Measurements from ENCODE around the gene POU6F1.
A peak's percentile ranks its signal among the peaks of the same experiment; 100 is the strongest.
"Not testable (repeated sequence)": the region's sequence is repeated elsewhere in the genome, so short reads cannot be mapped to it uniquely, and the experiment has no call there.

POU6F1 gene

GRCh38 chr12:51217968-51218606, at the start of gene POU6F1:
Gene POU6F1, minus strand, starts transcription at chr12:51218062. Its CDS starts 11,226 bp downstream, at chr12:51206836.
- DNase-seq: peak; percentile 49

GRCh38 chr12:51265024-51265423, 47.2 kb upstream of the POU6F1 start:
- no peak for DNase-seq

- DNase-seq: no peak
Measured at GRCh38 chr12:51264297-51264696, 46.4 kb upstream of the POU6F1 start.

GRCh38 chr12:51263341-51263740, 45.5 kb upstream of the POU6F1 start:
- DNase-seq: no peak

GRCh38 chr12:51262758-51263177, 44.9 kb upstream of the POU6F1 start:
- DNase-seq: peak; percentile 65

- DNase-seq: not testable (repeated sequence)
Measured at GRCh38 chr12:51259600-51259999, 41.7 kb upstream of the POU6F1 start.

GRCh38 chr12:51254536-51254935, 36.7 kb upstream of the POU6F1 start:
- DNase-seq: no peak

GRCh38 chr12:51253276-51253675, 35.4 kb upstream of the POU6F1 start:
- no peak for DNase-seq

GRCh38 chr12:51247523-51248206, 29.8 kb upstream of the POU6F1 start:
- no peak for DNase-seq

GRCh38 chr12:51246254-51246853, 28.5 kb upstream of the POU6F1 start:
- DNase-seq: peak; percentile 99

GRCh38 chr12:51245476-51246253, 27.8 kb upstream of the POU6F1 start:
- no peak for DNase-seq

- DNase-seq: no peak
Measured at GRCh38 chr12:51244269-51244668, 26.4 kb upstream of the POU6F1 start.

GRCh38 chr12:51242876-51243275, 25.0 kb upstream of the POU6F1 start:
- DNase-seq: peak; percentile 95

- peak; percentile 95 for DNase-seq
Measured at GRCh38 chr12:51242120-51242519, 24.3 kb upstream of the POU6F1 start.

- DNase-seq: no peak
Measured at GRCh38 chr12:51240971-51241370, 23.1 kb upstream of the POU6F1 start.

GRCh38 chr12:51238510-51239334, 20.9 kb upstream of the POU6F1 start, which contains the start of gene DAZAP2:
Gene DAZAP2, plus strand, starts transcription at chr12:51238826. Its CDS starts 82 bp downstream, at chr12:51238908.
- peak; percentile 93 for DNase-seq

- DNase-seq: no peak
Measured at GRCh38 chr12:51238037-51238509, 20.2 kb upstream of the POU6F1 start.

- no peak for DNase-seq
Measured at GRCh38 chr12:51234530-51234929, 16.7 kb upstream of the POU6F1 start.

- DNase-seq: peak; percentile 19
Measured at GRCh38 chr12:51232642-51233041, 14.8 kb upstream of the POU6F1 start.

- no peak for DNase-seq
Measured at GRCh38 chr12:51229116-51229809, 11.4 kb upstream of the POU6F1 start.

GRCh38 chr12:51227962-51228361, 10.1 kb upstream of the POU6F1 start:
- no peak for DNase-seq

Data from MV-4-11 (cell line).